ENCODE measurements around the gene CDH8. TPM values are rescaled to one million over a fixed set of nuclear protein-coding genes. Genes with fewer than 3 reads are reported as not detected.

CDH8 gene
- total and polyA plus RNA-seq, 4 donors = 0.09 TPM; not detected in 3

DNA sequence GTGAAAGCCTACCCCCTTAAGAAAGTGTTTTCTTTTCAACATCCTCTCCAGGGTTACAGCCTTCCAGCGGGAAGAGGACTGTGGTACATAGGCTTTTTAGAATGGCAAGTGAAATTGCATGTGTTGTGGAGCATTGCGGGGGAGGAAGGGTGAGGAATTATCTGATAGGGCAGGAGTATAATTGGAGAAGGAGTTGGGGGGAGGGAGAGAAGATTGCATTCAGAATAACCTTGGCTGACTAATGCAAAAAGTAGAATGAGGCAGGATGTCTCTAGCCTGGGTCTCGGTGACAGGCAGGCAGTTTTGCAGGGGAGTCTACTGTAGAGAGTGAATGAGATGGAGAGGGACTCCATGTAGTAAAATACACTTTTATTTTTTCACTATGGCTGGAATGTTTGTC, 2.4 kb upstream of the CDH8 start:
- no peaks in the 10 kb centered on the region for H3K36me3 ChIP-seq (ENCODE audit: control insufficient read depth in 4 of 4, insufficient read depth in 3 of 4, low read depth in 1 of 4, low read length in 3 of 4)
- no peak overlapping the region for H3K9ac ChIP-seq (ENCODE audit: low read depth in 1 of 2, low read length in 2 of 2)
- no peak overlapping the region for H3K27ac ChIP-seq (ENCODE audit: low read depth in 1 of 2, low read length in 2 of 2)
- DNase-seq (ENCODE audit: low spot score) = no peak
- 25% methylated on average over 3 of the region's 3 CpGs for WGBS
- no peak overlapping the region for H3K4me3 ChIP-seq (ENCODE audit: low read depth in 1 of 3, low read length in 3 of 3)
- no peaks in the 10 kb centered on the region for H3K9me3 ChIP-seq (ENCODE audit: control insufficient read depth in 4 of 4, low read length in 3 of 4)
- H3K27me3 ChIP-seq (ENCODE audit: control insufficient read depth in 4 of 4, insufficient read depth in 4 of 4, low read length in 3 of 4) = peaks cover 3 to 14% (median 4%) of the 10 kb centered on the region in 4 donors
- no peaks in the 10 kb centered on the region for H3K4me1 ChIP-seq (ENCODE audit: control insufficient read depth in 4 of 4, insufficient read depth in 4 of 4, low read length in 3 of 4)
- TF ChIP-seq HNF4A (conservative IDR thresholded peaks at IDR 0.05) = no peak

DNA sequence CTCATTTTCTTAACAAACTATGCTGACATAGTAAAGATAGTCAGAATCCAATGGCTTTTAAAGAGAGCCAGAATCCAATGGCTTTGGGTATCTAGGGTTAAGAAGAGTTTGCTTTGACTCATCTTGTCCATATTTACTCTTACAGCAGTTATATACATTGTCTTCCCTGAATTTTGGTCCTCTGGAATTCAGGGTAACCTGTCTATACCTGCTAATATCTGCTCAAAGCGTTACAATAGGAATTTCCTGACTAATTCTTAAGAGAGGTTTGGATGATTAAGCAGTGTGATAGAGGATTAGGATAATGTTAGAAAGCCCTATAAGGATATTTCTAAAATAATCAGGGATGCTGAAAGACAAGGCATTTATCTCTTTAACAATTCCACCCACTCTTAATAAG, 2.0 kb upstream of the CDH8 start:
- Histone ChIP-seq H3K4me1 (ENCODE audit: control insufficient read depth in 4 of 4, insufficient read depth in 4 of 4, low read length in 3 of 4) (no peaks in the 10 kb centered on the region), H3K9ac (ENCODE audit: low read depth in 1 of 2, low read length in 2 of 2) (no peak overlapping the region), H3K27ac (ENCODE audit: low read depth in 1 of 2, low read length in 2 of 2) (no peak overlapping the region), H3K27me3 (ENCODE audit: control insufficient read depth in 4 of 4, insufficient read depth in 4 of 4, low read length in 3 of 4) (peaks cover 3 to 14% (median 4%) of the 10 kb centered on the region in 4 donors), H3K9me3 (ENCODE audit: control insufficient read depth in 4 of 4, low read length in 3 of 4) (no peaks in the 10 kb centered on the region), H3K36me3 (ENCODE audit: control insufficient read depth in 4 of 4, insufficient read depth in 3 of 4, low read depth in 1 of 4, low read length in 3 of 4) (no peaks in the 10 kb centered on the region), H3K4me3 (ENCODE audit: low read depth in 1 of 3, low read length in 3 of 3) (no peak overlapping the region)
- 32% methylated on average over 1 of the region's 1 CpG for WGBS
- TF ChIP-seq, protein P1, sequence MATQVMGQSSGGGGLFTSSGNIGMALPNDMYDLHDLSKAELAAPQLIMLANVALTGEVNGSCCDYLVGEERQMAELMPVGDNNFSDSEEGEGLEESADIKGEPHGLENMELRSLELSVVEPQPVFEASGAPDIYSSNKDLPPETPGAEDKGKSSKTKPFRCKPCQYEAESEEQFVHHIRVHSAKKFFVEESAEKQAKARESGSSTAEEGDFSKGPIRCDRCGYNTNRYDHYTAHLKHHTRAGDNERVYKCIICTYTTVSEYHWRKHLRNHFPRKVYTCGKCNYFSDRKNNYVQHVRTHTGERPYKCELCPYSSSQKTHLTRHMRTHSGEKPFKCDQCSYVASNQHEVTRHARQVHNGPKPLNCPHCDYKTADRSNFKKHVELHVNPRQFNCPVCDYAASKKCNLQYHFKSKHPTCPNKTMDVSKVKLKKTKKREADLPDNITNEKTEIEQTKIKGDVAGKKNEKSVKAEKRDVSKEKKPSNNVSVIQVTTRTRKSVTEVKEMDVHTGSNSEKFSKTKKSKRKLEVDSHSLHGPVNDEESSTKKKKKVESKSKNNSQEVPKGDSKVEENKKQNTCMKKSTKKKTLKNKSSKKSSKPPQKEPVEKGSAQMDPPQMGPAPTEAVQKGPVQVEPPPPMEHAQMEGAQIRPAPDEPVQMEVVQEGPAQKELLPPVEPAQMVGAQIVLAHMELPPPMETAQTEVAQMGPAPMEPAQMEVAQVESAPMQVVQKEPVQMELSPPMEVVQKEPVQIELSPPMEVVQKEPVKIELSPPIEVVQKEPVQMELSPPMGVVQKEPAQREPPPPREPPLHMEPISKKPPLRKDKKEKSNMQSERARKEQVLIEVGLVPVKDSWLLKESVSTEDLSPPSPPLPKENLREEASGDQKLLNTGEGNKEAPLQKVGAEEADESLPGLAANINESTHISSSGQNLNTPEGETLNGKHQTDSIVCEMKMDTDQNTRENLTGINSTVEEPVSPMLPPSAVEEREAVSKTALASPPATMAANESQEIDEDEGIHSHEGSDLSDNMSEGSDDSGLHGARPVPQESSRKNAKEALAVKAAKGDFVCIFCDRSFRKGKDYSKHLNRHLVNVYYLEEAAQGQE (IDR thresholded peaks at IDR 0.05) = no peak
- TF ChIP-seq HNF4G (IDR thresholded peaks at IDR 0.05) (no peak), YY1 (IDR thresholded peaks at IDR 0.05) (no peak), TAF1 (conservative IDR thresholded peaks at IDR 0.05) (no peak), SP1 (IDR thresholded peaks at IDR 0.05) (no peak), RAD21 (IDR thresholded peaks at IDR 0.05) (no peak), NR2F2 (IDR thresholded peaks at IDR 0.05) (no peak), JUND (IDR thresholded peaks at IDR 0.05) (no peak), HNF4A (conservative IDR thresholded peaks at IDR 0.05) (no peak), FOXA1 (IDR thresholded peaks at IDR 0.05) (no peak), FOXA2 (IDR thresholded peaks at IDR 0.05) (no peak), RXRA (IDR thresholded peaks at IDR 0.05) (no peak)
- TF ChIP-seq, protein P2, sequence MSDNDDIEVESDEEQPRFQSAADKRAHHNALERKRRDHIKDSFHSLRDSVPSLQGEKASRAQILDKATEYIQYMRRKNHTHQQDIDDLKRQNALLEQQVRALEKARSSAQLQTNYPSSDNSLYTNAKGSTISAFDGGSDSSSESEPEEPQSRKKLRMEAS (IDR thresholded peaks at IDR 0.05) = no peak
- TF ChIP-seq, protein P3, sequence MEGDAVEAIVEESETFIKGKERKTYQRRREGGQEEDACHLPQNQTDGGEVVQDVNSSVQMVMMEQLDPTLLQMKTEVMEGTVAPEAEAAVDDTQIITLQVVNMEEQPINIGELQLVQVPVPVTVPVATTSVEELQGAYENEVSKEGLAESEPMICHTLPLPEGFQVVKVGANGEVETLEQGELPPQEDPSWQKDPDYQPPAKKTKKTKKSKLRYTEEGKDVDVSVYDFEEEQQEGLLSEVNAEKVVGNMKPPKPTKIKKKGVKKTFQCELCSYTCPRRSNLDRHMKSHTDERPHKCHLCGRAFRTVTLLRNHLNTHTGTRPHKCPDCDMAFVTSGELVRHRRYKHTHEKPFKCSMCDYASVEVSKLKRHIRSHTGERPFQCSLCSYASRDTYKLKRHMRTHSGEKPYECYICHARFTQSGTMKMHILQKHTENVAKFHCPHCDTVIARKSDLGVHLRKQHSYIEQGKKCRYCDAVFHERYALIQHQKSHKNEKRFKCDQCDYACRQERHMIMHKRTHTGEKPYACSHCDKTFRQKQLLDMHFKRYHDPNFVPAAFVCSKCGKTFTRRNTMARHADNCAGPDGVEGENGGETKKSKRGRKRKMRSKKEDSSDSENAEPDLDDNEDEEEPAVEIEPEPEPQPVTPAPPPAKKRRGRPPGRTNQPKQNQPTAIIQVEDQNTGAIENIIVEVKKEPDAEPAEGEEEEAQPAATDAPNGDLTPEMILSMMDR (IDR thresholded peaks at IDR 0.05; ENCODE audit: low read depth, low read length, missing input control) = no peak
- TF ChIP-seq, protein P4, sequence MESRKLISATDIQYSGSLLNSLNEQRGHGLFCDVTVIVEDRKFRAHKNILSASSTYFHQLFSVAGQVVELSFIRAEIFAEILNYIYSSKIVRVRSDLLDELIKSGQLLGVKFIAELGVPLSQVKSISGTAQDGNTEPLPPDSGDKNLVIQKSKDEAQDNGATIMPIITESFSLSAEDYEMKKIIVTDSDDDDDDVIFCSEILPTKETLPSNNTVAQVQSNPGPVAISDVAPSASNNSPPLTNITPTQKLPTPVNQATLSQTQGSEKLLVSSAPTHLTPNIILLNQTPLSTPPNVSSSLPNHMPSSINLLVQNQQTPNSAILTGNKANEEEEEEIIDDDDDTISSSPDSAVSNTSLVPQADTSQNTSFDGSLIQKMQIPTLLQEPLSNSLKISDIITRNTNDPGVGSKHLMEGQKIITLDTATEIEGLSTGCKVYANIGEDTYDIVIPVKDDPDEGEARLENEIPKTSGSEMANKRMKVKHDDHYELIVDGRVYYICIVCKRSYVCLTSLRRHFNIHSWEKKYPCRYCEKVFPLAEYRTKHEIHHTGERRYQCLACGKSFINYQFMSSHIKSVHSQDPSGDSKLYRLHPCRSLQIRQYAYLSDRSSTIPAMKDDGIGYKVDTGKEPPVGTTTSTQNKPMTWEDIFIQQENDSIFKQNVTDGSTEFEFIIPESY (IDR thresholded peaks at IDR 0.05) = no peak
- TF ChIP-seq, protein P5, sequence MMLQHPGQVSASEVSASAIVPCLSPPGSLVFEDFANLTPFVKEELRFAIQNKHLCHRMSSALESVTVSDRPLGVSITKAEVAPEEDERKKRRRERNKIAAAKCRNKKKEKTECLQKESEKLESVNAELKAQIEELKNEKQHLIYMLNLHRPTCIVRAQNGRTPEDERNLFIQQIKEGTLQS (IDR thresholded peaks at IDR 0.05) = no peak
- no peak for DNase-seq (ENCODE audit: low spot score)
